NT2/D1 (cell line): Measurements from ENCODE around the gene NAA80.

ENCODE experiments used
- YY1 ChIP-seq: IDR thresholded peaks from 2 replicates; pipeline ENCODE4 v1.6.1; 2011; ENCODE audit not compliant: insufficient read length, insufficient read depth
- ZNF274 ChIP-seq: IDR thresholded peaks from 2 replicates; pipeline ENCODE4 v1.6.1; 2011; ENCODE audit warnings: mild to moderate bottlenecking, low read depth, low read length

DNA sequence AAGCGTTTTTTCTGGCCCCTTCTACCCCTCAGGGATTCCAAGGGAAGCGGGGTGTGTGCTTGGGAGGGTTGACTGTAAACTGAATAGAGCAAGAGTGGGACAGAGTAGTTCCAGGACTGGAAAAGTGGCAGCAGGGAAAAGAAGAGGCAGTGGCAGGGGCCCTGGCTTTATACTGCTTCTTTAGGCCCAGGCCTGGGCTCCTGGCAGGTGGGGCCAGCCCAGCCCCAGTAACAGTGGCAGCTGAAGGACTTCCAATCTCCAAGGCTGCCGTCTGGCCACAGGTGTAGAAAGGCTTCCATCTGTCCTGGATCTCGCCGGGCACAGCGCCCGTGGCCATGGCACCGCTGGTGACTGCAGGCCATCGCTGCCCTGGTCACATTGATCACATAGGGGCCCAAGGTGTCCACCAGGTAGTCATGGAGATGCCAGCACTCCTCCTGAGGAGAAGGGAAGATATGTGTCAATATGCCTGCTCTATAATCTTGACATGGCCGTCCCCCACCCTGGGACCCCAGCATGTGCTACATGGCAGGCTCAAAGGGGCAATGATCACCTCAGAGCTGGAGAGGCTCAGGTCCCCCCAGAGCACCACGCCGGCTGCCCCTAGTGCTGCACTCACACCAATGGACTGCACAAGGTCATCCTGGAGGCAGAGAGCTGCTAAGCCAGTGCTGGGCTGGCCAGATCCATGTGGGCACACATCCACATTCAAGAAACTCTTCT lies 6.0 kb downstream of the NAA80 start:
- TF ChIP-seq YY1 (no peak), ZNF274 (no peak)
